Mononuclear cell (primary cell): Measurements from ENCODE around the gene NFATC4. TPM values are rescaled to one million over a fixed set of nuclear protein-coding genes. Genes with fewer than 3 reads are reported as not detected.

Experiments used
- total RNA-seq: library from RNA; depleted of rRNA; stranded (reverse); fragments of >200 nt; gene quantifications from one replicate; pipeline ENCODE4 v1.2.3, GENCODE V29; 2012

Gene NFATC4
- total RNA-seq, 1 donor = 0.10 TPM

Other genes starting within 250 kb of the NFATC4 start
- gene FITM1, start 237.5 kb upstream of the NFATC4 start, total RNA-seq = 0.42 TPM
- gene PSME1, start 232.0 kb upstream of the NFATC4 start, total RNA-seq = 218 TPM
- gene EMC9, start 226.6 kb upstream of the NFATC4 start, total RNA-seq = 4.1 TPM
- gene PSME2, start 221.6 kb upstream of the NFATC4 start, total RNA-seq = 78.9 TPM
- 38.4 TPM for gene RNF31, start 220.7 kb upstream of the NFATC4 start, total RNA-seq
- 126 TPM for gene IRF9, start 206.9 kb upstream of the NFATC4 start, total RNA-seq
- gene REC8, start 196.1 kb upstream of the NFATC4 start, total RNA-seq = 22.7 TPM
- 13.3 TPM for gene IPO4, start 179.4 kb upstream of the NFATC4 start, total RNA-seq
- 13.6 TPM for gene TM9SF1, start 172.7 kb upstream of the NFATC4 start, total RNA-seq
- gene TSSK4, start 162.5 kb upstream of the NFATC4 start, total RNA-seq = 0.31 TPM
- 90.8 TPM for gene CHMP4A, start 154.7 kb upstream of the NFATC4 start, total RNA-seq
- 4.5 TPM for gene MDP1, start 152.1 kb upstream of the NFATC4 start, total RNA-seq
- gene NEDD8, start 135.8 kb upstream of the NFATC4 start, total RNA-seq = 51.2 TPM
- 31.1 TPM for gene GMPR2, start 135.3 kb upstream of the NFATC4 start, total RNA-seq
- gene TINF2, start 125.6 kb upstream of the NFATC4 start, total RNA-seq = 70.7 TPM
- gene TGM1, start 105.0 kb upstream of the NFATC4 start, total RNA-seq = 4.2 TPM
- 25.1 TPM for gene RABGGTA, start 96.6 kb upstream of the NFATC4 start, total RNA-seq
- 10.4 TPM for gene DHRS1, start 68.4 kb upstream of the NFATC4 start, total RNA-seq
- 11.2 TPM for gene NOP9, start 68.3 kb upstream of the NFATC4 start, total RNA-seq
- 14.4 TPM for gene CIDEB, start 60.2 kb upstream of the NFATC4 start, total RNA-seq
- gene LTB4R2, start 58.0 kb upstream of the NFATC4 start, total RNA-seq = 12.6 TPM
- 12.5 TPM for gene LTB4R, start 56.7 kb upstream of the NFATC4 start, total RNA-seq
- gene ADCY4, start 33.1 kb upstream of the NFATC4 start, total RNA-seq = 2.3 TPM
- gene RIPK3, start 28.2 kb upstream of the NFATC4 start, total RNA-seq = 9.9 TPM
- gene NYNRIN, start 30.8 kb downstream of the NFATC4 start, total RNA-seq = under 0.01 TPM
- 0.84 TPM for gene CBLN3, start 61.5 kb downstream of the NFATC4 start, total RNA-seq
- gene KHNYN, start 61.8 kb downstream of the NFATC4 start, total RNA-seq = 148 TPM
- 21.6 TPM for gene SDR39U1, start 74.6 kb downstream of the NFATC4 start, total RNA-seq
- not detected for gene CMA1, start 140.1 kb downstream of the NFATC4 start, total RNA-seq
- not detected for gene CTSG, start 208.1 kb downstream of the NFATC4 start, total RNA-seq
- 56.1 TPM for gene GZMH, start 241.5 kb downstream of the NFATC4 start, total RNA-seq